KOPT-K1 (cell line): Measurements from ENCODE around the gene MSH2.
"Not testable (repeated sequence)": the region's sequence is repeated elsewhere in the genome, so short reads cannot be mapped to it uniquely, and the experiment has no call there.

Source experiments
- H3K27ac ChIP-seq: fragments of 200-600 bp; sonication (generic); 2 replicates; pipeline ENCODE4 v1.5.1; 2016; ENCODE audit warnings: antibody characterized with exemption, mild to moderate bottlenecking, low read depth, low read length; ENCODE audit not compliant: poor library complexity, severe bottlenecking
- H3K36me3 ChIP-seq: fragments of 200-600 bp; sonication (generic); 2 replicates; pipeline ENCODE4 v1.5.1; 2017; ENCODE audit warnings: antibody characterized with exemption, mild to moderate bottlenecking, low read length, moderate library complexity; ENCODE audit not compliant: insufficient read depth
- H3K9me3 ChIP-seq: fragments of 200-600 bp; sonication (generic); 2 replicates; pipeline ENCODE4 v1.5.1; 2017; ENCODE audit warnings: antibody characterized with exemption, low read length, mild to moderate bottlenecking; ENCODE audit not compliant: insufficient read depth, poor library complexity, severe bottlenecking

MSH2 gene

DNA sequence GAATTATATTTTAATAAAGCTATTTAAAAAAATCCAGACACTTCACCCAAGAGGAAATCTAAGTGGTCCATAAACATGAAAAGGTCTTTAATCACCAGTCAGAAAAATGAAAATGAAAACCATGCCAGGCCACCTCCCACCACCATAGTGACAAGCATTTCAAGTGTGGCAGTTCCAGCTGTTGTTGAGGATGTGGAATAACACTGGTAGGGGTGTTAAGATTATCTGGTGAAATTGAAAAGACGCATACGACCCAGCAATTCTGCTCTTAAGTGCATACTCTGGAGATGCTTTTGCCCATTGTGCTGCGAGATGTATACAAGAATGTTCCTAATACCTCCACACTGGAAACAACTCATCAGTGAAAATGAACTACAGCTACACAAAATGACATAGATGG, 82.2 kb downstream of the MSH2 start:
- H3K27ac ChIP-seq = no peak overlapping the region
- H3K36me3 ChIP-seq = peaks cover 67% of the 10 kb centered on the region
- no peaks in the 10 kb centered on the region for H3K9me3 ChIP-seq

DNA sequence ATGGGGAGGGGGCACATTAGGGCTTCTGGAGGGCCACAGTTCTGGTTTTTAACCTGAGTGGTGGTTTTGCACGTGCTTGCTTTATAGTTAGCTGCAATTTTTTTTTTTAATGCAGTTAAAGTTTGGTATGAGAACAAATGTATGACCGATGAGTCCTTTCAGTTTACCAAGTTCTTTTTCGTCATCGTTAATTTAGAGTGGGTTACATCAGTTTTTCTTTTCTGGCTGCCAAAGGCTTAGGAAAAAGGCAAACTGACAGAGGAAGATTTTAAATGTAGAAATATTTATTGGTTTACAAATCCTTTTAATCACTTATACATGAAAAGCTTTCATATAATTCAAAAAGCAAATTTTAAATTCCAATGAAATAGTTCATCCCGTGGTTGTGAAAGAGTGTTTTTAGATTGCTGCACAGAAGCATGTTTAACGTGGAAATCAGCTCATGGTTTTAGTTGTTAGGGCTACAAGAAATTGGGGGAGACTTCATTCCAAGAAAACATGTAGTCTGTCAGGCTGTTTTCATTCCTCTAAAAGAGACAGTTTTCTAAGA, 82.9 kb downstream of the MSH2 start:
- H3K27ac ChIP-seq = no peak overlapping the region
- peaks cover 61% of the 10 kb centered on the region for H3K36me3 ChIP-seq

DNA sequence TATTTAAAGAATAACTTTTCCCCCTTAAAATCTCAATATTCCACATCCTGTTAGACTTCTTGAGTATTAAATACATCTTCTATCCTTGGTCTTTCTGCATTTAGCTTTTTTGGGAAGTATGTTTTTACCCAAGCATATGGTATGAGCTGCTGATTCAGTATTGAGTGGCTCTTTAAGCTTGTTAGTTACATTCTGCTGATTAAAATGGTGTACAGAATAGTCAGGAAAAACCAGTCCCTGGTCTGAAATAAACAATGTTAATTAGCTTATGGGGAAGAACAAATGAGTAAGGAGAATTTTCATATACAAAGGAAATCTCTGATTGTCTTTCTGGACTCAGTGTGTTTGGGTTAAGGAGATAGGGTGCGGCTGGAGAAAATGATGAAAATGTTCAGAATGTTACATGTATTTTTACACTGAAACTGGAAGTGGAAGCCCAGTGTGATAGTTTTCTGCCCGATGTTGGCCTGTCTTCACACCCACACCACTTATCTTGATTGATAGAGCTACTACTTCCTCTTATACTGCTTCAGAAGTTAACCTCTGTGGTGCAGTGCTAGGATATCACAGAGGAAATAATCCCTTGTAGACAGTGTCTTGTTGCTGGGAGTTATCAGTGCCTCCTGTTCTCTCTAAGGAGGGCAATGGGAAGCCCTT, 84.0 kb downstream of the MSH2 start:
- H3K27ac ChIP-seq = no peak overlapping the region
- no peaks in the 10 kb centered on the region for H3K9me3 ChIP-seq
- peaks cover 53% of the 10 kb centered on the region for H3K36me3 ChIP-seq

More for the DNA sequence above, 82.9 kb downstream of the MSH2 start:
- no peaks in the 10 kb centered on the region for H3K9me3 ChIP-seq

DNA sequence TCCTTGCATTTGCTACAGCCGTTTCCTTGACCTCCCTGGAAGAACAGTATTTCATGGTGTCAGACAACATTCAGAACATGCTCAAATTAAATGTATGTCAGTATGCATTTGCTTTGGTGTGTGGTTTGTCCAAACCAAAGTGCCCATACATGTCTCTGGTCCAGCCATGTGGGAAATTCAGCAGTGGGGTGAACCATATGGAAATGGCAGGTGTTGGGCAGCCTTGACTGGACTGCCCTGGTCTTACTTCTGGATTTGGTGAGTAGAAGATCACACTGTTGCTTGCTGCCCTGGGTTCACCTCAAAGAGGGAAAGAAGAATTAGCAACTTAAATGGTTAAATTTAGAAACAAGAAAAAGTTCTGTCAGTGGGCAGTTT, 84.5 kb downstream of the MSH2 start:
- no peaks in the 10 kb centered on the region for H3K9me3 ChIP-seq
- peaks cover 48% of the 10 kb centered on the region for H3K36me3 ChIP-seq
- H3K27ac ChIP-seq = no peak overlapping the region

DNA sequence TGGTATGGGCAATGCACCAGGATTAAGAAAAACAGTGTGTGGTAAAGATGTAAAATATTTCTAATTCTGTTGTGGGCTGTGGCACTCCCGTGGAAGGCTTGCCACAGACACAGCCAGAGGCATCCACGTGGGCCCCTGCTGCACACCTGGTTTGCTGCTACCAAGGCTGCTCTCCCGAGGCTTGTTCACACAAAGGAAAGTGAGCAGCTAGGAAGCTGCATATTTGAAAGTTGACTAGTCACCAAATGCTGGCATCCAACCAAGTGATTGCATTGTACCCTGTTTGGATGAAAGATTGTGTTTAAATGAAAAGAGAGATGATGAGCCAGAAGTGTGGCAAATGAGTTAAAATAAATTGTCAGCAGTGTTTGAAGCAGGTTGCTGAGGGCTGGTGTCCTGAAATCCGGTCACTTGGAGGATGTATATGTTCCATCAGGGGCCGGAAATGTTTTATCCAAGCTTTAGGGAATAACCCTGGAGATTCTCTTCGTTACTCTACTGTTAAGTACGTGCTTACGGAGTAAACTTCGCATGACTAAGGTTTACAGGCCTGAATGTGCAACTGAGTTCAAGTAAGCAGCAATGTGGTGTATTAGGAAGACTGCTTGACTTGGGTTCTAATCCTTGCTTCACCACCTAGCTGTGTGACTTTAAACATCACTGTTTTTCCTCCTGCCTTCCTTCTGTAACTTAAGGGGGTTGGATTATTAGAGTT, 86.1 kb downstream of the MSH2 start:
- Histone ChIP-seq H3K36me3 (peaks cover 32% of the 10 kb centered on the region), H3K27ac (no peak overlapping the region), H3K9me3 (no peaks in the 10 kb centered on the region)

DNA sequence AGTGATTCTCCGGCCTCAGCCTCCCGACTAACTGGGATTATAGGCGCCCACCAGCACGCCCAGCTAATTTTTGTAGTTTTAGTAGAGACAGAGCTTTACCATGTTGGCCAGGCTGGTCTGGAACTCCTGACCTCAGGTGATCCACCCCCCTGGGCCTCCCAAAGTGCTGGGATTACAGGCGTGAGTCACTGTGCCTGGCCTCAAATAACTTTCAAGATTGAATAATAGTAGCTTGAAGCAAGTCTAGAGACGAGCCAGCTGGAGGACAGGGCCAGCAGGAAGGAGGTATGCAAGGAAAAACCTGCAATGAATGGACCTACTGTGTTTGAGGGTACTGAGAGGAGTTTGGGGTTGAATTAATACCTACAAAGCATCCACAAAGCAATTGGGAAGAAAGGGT, 87.5 kb downstream of the MSH2 start:
- peaks cover 18% of the 10 kb centered on the region for H3K36me3 ChIP-seq
- H3K9me3 ChIP-seq = no peaks in the 10 kb centered on the region
- no peak overlapping the region for H3K27ac ChIP-seq

DNA sequence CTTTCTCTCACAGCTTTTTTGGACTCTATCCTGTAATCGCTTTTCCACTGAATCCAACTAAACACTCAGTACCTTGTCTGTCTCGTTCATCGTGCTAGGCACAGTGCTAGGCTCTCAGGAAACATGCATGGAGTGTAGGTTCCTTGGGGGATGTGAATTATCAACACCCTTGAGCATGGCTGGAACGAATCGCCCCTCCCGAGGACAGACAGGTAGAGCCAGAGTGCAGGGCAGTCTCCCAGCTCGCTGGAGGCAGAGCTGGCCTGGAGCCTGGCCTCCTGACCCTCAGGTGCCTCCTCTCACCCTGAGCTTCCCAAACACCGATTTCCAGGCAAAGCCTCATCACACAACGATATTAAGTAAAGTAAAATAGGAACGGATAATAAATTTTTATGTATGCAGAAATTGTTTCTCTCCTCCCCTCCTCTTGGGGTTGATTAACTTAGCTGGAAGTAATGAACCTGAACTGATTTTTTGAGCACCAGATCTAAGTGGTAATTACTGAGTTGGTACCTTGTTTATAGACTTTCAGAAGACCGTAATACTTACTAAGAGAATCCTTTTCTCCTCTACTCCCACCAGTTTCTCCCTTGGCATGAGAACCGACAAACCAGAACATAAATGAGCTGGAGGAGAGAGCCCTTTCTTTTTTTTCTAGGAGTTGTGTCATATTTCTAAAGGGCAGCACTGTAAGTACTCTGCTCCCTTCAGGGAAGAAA, 90.5 kb downstream of the MSH2 start:
- Histone ChIP-seq H3K36me3 (no peaks in the 10 kb centered on the region), H3K27ac (no peak overlapping the region), H3K9me3 (no peaks in the 10 kb centered on the region)

DNA sequence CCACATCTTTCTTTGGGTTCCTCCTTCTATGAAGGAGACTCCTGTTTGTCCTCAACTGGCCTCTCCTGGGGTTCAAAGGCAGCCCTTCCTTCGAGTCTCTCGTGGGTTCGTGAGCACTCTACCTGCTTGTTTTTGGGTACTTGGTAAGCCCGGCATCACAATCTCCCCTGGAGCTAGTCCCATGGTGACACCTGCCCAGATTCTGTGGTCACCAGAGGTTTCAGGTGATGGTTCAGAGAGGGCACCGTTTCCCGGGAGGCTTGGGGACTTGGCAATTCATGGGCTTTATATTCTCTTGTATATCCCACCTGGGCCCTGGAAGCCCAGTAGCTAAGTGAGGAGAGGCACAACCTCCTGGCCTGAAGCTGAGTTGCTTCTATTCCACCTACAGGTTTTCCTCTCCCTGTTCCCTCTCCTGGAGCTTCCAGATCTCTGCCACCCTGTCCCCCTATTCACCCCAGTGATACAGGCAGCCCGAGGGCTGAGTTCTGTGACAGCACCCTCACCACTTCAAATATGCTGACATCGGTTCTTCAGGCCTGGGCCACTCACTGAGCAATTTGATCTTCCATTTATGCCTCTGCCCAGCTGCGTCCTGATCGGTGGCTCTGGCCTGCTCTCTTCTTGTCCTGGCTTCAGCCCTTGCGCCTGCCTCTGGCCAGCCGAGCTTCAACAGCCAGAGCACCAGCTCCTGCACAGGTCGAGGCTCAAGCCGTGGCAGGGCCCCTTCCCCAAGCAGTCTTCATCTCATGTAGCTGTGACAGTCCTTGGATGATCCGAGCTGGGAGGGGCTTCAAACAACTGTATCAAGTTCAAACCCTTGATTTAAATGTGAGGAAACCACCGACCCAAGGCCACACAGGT, 91.5 kb downstream of the MSH2 start:
- Histone ChIP-seq H3K36me3 (no peaks in the 10 kb centered on the region), H3K27ac (no peak overlapping the region), H3K9me3 (peaks cover 8% of the 10 kb centered on the region)

DNA sequence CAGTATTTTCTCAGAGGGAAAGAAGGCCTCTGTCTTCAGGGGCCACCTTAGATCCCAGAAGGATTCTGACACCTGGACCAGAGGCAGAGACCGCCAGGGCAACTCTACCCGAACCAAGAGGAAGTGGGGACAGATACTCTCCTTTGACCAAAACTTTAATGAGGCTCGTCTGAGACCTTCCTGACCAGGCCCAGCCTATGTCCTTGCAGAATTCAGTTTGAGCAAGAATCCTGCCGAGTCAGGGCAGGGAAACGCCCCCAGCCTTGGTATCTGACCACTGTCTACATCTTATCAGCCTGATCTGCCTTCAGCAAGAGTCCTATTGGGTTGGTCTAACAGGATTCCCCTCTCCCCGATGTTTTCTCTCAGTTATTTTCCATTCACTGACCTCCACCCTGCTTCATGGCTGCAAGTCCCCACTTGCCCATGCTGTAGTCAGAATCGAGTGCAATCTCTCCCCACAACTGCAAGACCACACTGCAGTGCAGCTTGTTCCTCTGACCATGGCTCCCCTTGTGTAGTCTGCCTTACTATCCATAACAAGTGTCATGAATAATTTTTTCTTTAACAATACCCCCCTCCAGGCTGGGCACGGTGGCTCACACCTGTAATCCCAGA, 95.0 kb downstream of the MSH2 start:
- H3K9me3 ChIP-seq = peaks cover 21% of the 10 kb centered on the region
- no peak overlapping the region for H3K27ac ChIP-seq
- H3K36me3 ChIP-seq = no peaks in the 10 kb centered on the region; the same call in 1 of the 2 replicates

DNA sequence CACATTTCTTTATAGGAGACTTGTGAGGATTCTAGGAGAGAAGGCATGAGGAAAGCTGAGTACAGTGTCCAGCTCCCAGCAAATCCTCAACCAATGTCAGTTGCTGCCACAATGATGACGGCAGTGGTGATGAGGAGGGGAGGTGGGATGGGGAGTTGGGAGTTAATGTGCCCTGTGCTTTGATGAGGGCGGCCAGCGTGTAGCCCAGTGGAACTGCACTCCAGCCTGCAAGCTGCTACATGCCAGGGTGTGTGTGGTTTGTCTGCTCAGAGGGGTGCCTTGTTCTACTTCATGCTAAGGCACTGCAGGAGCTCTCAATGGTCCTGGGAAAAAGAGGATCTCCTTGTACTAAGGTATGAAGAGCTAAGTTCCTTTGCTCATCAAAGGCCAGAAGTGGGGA, 96.1 kb downstream of the MSH2 start:
- Histone ChIP-seq H3K9me3 (peaks cover 21% of the 10 kb centered on the region), H3K36me3 (no peaks in the 10 kb centered on the region; the same call in 1 of the 2 replicates), H3K27ac (no peak overlapping the region)

DNA sequence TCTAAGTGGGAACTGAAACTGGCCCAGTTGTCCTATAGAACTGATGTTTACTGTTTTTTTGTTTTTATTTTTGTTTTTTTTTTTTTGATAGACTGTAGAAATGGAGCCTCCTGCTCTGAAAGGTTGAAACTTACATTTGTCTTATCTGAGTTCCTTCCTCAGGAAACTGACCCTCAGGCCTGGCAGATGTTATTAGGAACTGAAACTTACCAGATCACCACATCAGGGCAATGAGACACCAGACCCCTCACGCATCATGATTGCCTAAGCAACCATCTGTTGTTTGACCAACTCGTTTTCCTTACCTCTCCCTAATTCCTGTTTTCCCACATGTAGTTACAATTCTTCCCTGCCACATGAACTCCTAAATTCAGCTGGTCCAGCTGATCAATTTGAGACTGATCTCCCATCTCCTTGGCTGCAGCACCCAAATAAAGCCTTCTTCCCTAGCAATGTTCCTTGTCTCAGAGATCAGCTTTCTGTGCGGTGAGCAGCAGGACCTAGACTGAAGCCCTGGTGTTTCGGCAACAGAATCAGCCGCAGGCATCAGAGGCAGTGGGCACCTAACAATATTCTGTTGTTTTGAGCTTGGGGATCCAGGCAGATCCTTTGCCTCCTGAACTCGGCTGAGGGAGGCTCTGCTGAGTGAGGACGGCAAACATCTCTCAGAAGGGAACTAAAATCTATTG, 96.8 kb downstream of the MSH2 start:
- H3K27ac ChIP-seq = no peak overlapping the region
- no peaks in the 10 kb centered on the region; the same call in 1 of the 2 replicates for H3K36me3 ChIP-seq
- peaks cover 25% of the 10 kb centered on the region for H3K9me3 ChIP-seq

DNA sequence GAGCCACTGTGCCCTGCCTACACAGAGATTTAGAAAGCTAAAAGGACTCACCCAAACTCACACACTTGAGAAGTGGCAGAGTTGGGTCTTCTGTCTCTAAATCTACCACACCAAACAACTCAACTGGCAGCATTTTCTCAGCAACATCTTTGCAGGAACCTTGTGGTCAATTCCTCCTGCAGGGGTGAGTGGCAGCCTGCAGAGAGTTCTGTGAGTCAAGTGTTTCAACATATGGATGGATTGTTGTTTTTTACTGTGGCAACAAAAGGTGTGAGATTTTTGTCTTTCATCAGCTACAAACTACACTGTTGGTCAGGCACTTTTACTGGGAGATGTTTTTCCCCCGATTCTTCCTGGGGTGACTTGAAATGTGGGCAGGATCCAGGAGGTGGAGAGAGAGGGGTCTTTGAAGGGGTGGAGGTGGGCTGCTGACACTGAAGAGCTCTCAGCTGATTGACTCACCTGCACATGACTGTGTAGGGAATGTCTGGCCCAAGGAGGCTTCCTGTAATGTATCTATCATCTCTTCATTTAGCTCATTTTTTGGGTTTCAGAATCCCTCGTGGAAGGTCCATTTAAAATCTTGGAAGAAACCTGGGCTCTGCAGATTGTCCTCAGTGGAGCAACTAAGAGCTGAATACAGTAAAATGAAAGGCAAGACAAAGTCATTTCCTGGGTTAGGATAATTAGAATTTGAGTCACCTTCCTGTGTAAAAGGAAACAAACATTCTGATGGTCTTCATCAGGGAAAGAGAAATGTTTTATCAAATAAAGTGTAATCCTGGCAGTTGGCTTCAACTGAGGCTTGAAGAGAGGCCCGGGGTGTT, 98.6 kb downstream of the MSH2 start:
- H3K9me3 ChIP-seq = peaks cover 42% of the 10 kb centered on the region
- peak overlapping the region; percentile 34 for H3K27ac ChIP-seq
- no peaks in the 10 kb centered on the region; the same call in 1 of the 2 replicates for H3K36me3 ChIP-seq

DNA sequence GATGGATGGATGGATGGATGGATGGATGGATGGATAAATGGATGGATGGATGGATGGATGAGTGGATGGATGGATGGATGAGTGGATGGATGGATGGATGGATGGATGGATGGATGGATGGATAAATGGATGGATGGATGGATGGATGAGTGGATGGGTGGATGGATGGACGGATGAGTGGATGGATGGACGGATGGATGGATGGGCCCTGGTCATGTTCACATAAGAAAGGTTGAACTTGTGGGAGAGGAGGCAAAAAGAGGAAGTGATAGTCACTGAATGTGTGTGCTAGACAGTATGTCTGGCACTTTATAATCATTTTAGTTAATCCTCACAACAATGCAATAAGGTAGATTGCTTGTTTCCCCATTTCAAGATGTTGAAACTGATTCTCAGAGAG, 99.5 kb downstream of the MSH2 start:
- H3K36me3 ChIP-seq, H3K27ac ChIP-seq: not testable (repeated sequence)
- peaks cover 42% of the 10 kb centered on the region for H3K9me3 ChIP-seq
